LNCaP clone FGC (cell line): ENCODE results near the gene CALCR.

Source experiments
- DNase-seq: peaks from one replicate; pipeline ENCODE4 v3.0.0-alpha.2; 2011; ENCODE audit warnings: low read depth
- H3K4me3 ChIP-seq: 2 replicates; pipeline ENCODE4 v1.5.1; 2011; ENCODE audit warnings: mild to moderate bottlenecking, low read depth, low read length, control low read depth
- CTCF ChIP-seq: IDR thresholded peaks from 2 replicates; pipeline ENCODE4 v1.5.1; 2012; ENCODE audit warnings: mild to moderate bottlenecking; ENCODE audit not compliant: control insufficient read depth, insufficient read depth; ENCODE audit errors: extremely low read depth

Gene CALCR

DNA sequence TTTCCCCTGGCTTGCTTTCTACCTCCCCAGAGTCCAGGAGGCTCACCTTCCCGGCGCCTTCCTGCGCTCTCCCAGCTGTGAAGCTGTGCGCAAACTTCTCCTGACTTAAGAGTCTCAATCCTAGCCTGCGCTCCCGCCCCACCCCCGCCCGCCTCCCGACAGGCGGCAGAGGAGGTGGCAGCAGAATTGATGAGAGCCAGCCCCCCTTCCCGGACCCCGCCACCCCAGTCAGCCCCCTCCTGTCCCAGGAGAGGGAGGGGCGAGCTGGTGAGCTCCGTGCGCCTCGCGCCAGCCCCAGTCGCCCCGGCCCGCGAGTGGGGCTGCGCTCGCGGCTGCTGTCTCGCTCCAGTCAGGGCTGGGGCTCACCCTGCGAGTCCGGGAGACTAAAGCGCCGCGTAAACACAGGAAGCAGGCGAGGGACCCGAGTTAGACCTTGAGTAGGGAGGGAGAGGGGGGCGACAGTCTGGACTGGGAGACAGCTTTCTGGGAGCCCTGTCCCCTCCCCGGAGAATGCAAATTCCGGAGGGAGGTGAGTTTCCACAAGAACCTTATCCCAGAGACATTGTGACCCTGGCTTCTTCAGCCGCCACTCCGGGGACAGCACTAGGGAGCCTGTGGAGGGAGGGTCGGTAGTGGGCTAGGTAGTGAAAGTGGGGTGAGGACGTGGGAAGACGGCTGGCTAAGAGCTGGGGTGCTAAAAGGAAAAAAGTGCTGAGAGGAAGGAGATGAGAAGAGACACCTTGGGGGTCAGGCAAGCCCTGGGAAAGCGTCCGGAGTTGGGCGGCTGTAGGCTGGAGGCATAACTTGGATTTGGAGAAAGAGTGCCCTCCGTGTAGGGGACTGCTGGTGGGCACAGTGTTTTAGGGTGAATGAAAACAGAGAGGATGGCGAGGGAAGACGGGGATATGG, at the start of gene CALCR:
Gene CALCR, minus strand, starts transcription at position 79 of the 909 bp plus-strand sequence. CDS start 87,743 bp downstream, outside the sequence.
- H3K4me3 ChIP-seq: no peak within 1 kb of the TSS
- no peak for TF ChIP-seq CTCF
- DNase-seq: no peak

- no peak for DNase-seq
- H3K4me3 ChIP-seq: no peak overlapping the region
- TF ChIP-seq CTCF: no peak
Observed at GRCh38 chr7:93623816-93624215, 49.3 kb upstream of the CALCR start.

DNA sequence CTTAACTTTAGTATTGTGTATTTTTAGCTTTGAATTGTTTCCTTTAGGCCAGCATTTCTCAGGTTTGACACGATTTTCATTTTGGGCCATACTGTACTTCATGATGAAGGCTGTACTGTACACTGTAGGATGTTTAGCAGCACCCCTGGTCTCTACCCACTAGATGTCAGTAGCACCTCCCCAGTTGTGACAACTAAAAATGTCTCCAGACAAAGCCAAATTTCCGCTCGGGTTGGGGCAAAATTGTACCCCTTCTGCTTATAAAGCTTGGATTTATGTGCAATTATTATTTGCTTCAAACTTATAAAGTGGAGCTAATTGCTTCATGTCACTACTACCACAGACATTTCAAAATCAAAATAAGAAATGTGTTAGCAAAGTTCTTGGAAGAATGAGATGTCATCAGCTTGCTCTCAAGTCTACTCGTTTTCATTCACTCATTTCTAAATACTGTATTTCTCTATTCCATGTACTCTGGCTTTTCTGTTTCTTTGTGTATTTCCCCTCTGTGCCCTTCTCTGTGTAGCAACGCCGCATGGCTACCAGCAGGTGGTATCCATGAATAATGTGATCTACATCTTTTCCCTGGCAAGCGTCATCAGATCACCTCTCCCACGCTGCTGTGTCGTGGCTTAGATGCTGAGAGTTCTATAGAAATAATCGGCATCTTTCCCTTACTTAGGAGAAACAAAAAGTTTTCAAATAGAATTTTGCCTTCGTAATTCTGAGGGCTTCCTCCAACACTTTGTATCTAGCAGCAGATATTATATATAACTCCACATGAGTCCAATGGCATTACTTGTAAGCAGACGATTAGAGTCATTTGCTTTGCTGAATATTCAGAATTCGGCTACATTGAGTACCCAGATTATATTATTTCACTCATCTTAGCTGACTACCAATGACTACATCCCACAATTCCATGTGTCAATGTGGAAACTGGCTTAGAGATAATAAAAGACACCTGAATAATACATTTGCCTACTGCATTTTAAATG, 47.8 kb upstream of the CALCR start:
- peak; percentile 63 for TF ChIP-seq CTCF
- DNase-seq: no peak
- no peak overlapping the region for H3K4me3 ChIP-seq

- no peak overlapping the region for H3K4me3 ChIP-seq
- TF ChIP-seq CTCF: no peak
- no peak for DNase-seq
Observed at GRCh38 chr7:93620864-93621263, 46.3 kb upstream of the CALCR start.

DNA sequence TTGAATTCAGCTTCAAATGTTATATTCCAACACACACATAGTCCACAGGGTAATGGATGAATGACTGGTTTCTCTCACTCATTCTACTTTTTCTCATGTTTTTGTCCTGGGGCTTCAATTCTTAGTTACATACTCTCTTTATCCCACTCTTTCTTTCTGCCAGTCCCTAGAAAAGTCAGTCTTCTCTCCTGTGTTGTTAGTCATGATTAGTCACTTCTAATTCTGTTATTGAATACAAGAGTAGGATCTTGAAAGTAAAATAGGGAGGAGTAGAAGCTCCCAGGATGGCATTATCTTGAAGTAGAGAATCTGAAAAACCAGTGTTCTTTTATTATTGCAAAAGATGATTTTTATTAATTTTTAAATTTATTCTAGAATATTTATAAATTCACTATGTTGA, 45.5 kb upstream of the CALCR start:
- H3K4me3 ChIP-seq: no peak overlapping the region
- no peak for TF ChIP-seq CTCF
- DNase-seq: no peak

DNA sequence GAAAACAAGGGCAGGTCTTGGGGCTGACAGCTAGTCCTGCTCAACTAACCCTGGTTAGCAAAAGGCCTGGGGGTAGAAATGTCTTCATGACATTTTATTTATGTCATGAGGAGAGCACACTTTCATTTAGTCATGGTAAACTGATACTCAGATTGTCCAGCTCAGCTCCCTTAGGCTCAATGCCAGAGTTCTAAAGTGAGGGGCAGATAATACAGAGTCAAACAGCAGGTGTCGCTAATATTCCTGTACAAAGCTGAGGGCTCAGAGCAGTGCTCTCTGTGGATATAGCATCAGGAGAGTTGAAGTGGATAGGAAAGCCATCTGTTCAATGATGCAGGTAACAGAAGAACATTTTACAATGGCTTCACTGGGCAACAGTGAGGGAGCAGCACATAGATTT, 26.8 kb upstream of the CALCR start:
- no peak for DNase-seq
- TF ChIP-seq CTCF: no peak
- H3K4me3 ChIP-seq: no peak overlapping the region
